ENCODE results near the gene ATP11C. TPM values are rescaled to one million over a fixed set of nuclear protein-coding genes. Genes with fewer than 3 reads are reported as not detected.
A peak's percentile ranks its signal among the peaks of the same experiment; 100 is the strongest.

ATP11C gene
- total and polyA plus RNA-seq, 9 of the 15 experiments (the other 6 are each of a cell fraction or from before 2014, with no cell fraction given) = 18.2 to 42.2 (median 29.4) TPM

- intact Hi-C loops (cut with micrococcal nuclease) = no loop called here
- CTCF ChIA-PET (ENCODE audit: low intra/inter-chr PET ratio) = no interaction called here
- no peaks in the 10 kb centered on the region for H4K20me1 ChIP-seq (replicated peaks; ENCODE audit: control insufficient read depth, insufficient read depth, low read length)
- in situ Hi-C loops (cut with MboI) = no loop called here
- peak overlapping the region; percentile 41; the same call in 1 of the 2 replicates for H3K4me2 ChIP-seq (ENCODE audit: insufficient read depth, low read length)
- no peaks in the 10 kb centered on the region for H3K79me2 ChIP-seq (ENCODE audit: control insufficient read depth, insufficient read depth, low read length)
- FAIRE-seq = no peak
- no peak overlapping the region for H3K9ac ChIP-seq (ENCODE audit: insufficient read depth in 1 of 2, low read depth in 2 of 2, low read length in 2 of 2)
- BruUV-seq (replicated peaks) = no TSS peak
- H3K36me3 ChIP-seq (ENCODE audit: control insufficient read depth, insufficient read depth, low read length) = no peaks in the 10 kb centered on the region
- peak; percentile 53; the same call in 2 of the 3 replicates for ATAC-seq
- H3K9me3 ChIP-seq (replicated peaks; ENCODE audit: control insufficient read depth, insufficient read depth, low read depth, low read length) = no peaks in the 10 kb centered on the region
- H3K27me3 ChIP-seq (ENCODE audit: control insufficient read depth in 2 of 2, insufficient read depth in 2 of 2, low read length in 2 of 2) = peaks cover 5 to 25% of the 10 kb centered on the region in 2 experiments; a peak in 4 of 5 replicates
- no peak for DNase-seq (ENCODE audit: extremely low read depth in 1 of 4, low spot score in 3 of 4)
- no peak overlapping the region; the same call in 1 of the 2 replicates for H2AFZ ChIP-seq (ENCODE audit: low read depth, low read length)
- H3K4me3 ChIP-seq = no peak overlapping the region
- H3K9me1 ChIP-seq (ENCODE audit: control insufficient read depth, insufficient read depth, low read length) = no peaks in the 10 kb centered on the region
- H3K4me1 ChIP-seq (replicated peaks in 1 of 2; ENCODE audit: control insufficient read depth in 2 of 2, insufficient read depth in 2 of 2, low read length in 2 of 2) = peaks cover 0 to 8% of the 10 kb centered on the region in 2 experiments; a peak in 2 of 5 replicates
- H3K27ac ChIP-seq (ENCODE audit: extremely low read depth, low read depth, low read length) = no peak overlapping the region
- WGBS (ENCODE audit: insufficient coverage, low coverage, missing lambda C conversion rate) = 2% methylated on average over 6 of the region's 11 CpGs
- POLR2A ChIA-PET = interaction anchor here (0.7 to 0.9 kb wide), 2 partner anchors 37 to 85 kb away, joined by 3 to 6 read pairs; no protein-coding TSS in a partner anchor
- no peak for TF ChIP-seq TFAP4 (CRISPR knock-in tag; IDR thresholded peaks at IDR 0.05; ENCODE audit: borderline replicate concordance)
- no peak for TF ChIP-seq MGA (IDR thresholded peaks at IDR 0.05)
- no peak for TF ChIP-seq L3MBTL2 (IDR thresholded peaks at IDR 0.05)
- 0 out of 2 replicates have a peak, but pooled peaks have one; percentile 37 for TF ChIP-seq EGR1 (conservative IDR thresholded peaks at IDR 0.05)
- TF ChIP-seq NBN (IDR thresholded peaks at IDR 0.05; ENCODE audit: low read depth) = no peak
These were observed 240.4 kb downstream of the ATP11C start for GRCh38 chrX:139692506-139692849.

Data from K562 (cell line).